ELF-1 (cell line): ENCODE results near the gene VPS16.
A peak's percentile ranks its signal among the peaks of the same experiment; 100 is the strongest.
"Not testable (repeated sequence)": the region's sequence is repeated elsewhere in the genome, so short reads cannot be mapped to it uniquely, and the experiment has no call there.

Experiments used
- DNase-seq: peaks from one replicate; pipeline ENCODE4 v3.0.0-alpha.2; 2016; ENCODE audit warnings: low read depth, low spot score

Gene VPS16

DNA sequence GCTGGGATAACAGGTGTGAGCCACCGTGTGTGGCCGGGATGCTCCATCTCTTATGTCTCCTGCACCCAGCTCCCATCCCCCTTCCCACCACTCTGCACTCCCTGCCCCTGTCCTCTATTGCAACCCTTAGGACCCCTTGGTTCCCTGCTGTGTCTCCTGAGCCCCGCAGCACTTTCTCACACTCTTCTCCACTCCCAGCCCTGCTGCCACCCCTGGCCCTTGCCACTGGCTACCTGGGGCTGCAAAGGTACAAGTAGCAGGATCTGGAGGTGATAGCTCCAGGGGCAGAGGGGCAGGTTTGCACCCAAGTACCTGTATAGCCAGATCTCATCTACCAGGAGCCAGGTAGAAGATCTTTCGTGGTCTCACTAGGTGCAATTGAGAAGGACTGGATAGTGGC is 33.5 kb upstream of the VPS16 start:
- no peak for DNase-seq

DNA sequence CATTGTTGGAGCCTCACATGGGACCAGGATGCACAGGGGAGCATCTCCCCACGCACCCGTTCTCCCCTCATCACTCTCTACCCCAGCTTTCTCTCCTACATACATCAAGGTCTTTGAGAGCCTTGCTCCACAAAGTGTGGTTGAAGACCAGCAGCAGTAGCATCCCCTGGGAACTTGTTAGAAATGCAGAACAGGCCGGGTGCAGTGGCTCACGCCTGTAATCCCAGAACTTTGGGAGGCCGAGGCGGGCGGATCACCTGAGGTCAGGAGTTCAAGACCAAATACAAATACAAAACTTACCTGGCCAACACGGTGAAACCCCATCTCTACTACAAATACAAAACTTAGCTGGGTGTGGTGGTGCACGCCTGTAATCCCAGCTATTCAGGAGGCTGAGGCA is 32.6 kb upstream of the VPS16 start:
- not testable (repeated sequence) for DNase-seq

DNA sequence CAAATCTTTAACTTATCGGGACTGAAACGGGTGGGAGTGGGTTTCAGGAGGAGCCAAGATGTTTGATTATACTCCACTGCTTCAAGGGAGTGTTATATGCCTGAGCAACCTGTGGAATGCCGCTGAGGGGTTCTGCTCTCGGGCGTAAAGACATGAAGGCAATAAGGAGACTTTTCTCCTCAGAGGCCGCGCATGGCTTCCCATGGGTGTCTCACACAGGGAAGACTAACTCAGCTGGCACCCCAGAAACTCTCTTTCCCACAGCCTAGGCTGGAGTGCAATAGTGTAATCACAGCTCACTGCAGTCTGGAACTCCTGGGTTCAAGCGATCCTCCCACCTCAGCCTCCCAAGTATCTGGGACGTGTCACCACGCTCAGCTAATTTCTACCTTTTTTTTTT is 30.9 kb upstream of the VPS16 start:
- no peak for DNase-seq

DNA sequence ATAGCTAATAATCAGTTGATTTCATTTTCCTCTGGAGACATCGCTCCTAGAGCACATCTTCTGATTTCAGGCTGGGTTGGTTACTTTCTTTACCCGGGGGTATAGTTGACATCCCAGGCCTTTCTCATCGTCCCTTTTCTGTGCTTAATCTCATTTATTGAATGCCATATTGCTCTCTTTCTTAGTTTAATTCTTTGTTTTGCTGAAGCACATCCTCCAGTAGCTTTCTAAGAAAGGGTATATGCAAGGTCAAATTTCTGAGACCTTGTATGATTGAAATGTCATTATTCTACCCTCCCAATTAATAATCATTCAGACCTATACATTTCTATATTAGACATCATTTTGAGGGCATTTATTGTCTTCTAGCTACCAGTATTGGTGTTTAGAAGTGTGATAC is 28.4 kb upstream of the VPS16 start:
- no peak for DNase-seq

DNA sequence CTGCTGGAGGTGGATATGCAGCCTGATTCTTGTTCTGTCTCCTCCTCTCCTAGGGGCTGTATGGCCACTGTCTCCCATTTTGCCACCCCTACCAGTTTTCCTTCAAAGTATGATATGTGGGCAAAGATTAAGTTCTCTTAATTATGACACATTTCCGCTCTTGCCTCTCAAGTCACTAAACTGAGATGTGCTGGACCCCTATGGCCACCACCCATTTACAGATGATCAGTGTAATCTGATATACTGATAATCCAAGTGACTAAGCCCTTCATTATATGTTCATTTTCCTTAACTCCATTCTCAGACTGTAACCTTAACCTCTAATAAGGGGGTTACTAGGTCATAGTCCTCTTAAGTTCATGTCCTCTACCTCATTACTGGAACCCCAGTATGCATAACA is 26.5 kb upstream of the VPS16 start:
- DNase-seq: no peak

DNA sequence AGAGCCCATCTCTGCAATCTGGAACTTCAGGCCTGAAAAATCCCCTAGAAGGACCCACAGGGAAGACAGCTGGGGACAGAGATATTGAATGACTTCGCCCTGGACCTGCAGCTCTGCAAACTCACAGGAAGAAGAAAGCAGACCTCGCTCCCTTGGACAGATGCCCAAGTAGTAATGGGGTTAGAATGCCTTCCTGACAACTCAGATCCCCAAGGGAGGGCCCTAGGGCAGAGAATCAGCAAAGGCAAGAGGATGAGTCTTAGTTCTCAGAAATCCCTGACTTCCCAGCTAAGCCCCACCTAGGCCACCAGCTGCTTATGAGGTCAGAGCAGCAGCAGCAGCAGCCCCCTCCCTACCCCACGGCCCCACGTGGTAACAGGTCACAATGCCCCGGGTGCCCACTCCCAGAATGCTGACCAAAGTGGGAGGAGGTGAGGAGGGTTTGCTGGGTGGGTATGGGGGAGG is 25.9 kb upstream of the VPS16 start, which contains the start of gene C20orf141:
Gene C20orf141, plus strand, starts transcription at position 401 of the 465 bp plus-strand sequence. CDS start 198 bp downstream, outside the sequence.
- peak; percentile 59 for DNase-seq

DNA sequence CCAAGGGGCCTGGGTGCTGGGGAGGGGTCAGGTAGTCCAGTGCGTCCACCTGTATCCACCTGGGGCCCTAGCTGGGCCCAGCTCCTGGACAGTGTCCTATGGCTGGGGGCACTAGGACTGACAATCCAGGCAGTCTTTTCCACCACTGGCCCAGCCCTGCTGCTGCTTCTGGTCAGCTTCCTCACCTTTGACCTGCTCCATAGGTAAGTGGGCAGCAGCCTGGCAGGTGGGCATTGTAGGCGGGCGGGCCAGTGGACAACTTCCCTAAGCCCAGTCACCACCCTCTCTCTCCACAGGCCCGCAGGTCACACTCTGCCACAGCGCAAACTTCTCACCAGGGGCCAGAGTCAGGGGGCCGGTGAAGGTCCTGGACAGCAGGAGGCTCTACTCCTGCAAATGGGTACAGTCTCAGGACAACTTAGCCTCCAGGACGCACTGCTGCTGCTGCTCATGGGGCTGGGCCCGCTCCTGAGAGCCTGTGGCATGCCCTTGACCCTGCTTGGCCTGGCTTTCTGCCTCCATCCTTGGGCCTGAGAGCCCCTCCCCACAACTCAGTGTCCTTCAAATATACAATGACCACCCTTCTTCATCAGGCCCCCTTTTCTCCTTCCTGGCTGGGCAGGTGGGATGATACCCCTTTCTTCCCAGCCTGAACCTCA is 25.2 kb upstream of the VPS16 start:
- DNase-seq: no peak

DNA sequence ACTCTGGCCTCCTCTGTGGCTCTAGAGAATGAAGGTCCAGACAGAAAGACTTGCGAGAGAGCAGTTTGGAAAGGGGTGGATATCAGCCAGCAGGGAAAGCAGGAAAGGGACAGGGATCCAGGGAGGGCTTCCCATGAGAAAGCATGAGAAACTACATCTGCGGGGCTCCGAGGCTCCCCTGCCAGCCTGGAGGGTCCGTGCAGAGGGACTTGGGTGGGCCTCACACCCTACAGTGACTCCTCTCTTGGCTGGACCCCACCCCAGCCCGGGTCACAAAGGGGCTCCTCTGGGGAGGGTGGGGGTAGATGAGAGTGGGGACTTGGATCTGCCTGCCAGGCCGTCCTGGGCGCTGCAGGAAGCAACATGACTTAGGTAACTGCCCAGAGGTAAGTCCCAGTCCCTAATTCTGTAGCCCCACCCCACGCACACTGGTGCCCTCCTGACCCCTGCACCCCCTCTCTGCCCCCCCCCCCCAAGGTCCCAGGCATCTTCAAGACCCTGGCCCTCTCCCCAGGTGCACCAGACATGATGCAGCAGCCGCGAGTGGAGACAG is 24.4 kb upstream of the VPS16 start, which contains the start of gene TMEM239:
Gene TMEM239, plus strand, starts transcription at position 335 of the 553 bp plus-strand sequence. Its CDS starts 191 bp downstream, at position 526.
- no peak for DNase-seq

DNA sequence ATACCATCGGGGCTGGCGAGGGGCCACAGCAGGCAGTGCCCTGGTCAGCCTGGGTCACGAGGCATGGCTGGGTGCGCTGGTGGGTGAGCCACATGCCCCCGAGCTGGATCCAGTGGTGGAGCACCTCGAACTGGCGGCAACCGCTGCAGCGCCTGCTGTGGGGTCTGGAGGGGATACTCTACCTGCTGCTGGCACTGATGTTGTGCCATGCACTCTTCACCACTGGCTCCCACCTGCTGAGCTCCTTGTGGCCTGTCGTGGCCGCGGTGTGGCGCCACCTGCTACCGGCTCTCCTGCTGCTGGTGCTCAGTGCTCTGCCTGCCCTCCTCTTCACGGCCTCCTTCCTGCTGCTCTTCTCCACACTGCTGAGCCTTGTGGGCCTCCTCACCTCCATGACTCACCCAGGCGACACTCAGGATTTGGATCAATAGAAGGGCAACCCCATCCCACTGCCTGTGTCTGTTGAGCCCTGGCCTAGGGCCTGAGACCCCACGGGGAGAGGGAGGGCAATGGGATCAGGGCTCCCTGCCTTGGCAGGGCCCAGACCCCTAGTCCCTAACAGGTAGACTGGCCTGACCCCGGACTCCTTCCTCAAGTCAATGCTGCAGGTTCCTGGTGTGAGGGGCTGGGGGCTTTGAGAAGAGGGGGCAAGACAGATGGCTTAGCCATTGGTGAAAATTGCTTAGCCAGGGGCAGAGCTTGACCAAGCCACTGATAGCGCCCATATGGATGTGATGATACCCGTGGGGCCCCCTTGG is 23.8 kb upstream of the VPS16 start:
- peak; percentile 46 for DNase-seq

DNA sequence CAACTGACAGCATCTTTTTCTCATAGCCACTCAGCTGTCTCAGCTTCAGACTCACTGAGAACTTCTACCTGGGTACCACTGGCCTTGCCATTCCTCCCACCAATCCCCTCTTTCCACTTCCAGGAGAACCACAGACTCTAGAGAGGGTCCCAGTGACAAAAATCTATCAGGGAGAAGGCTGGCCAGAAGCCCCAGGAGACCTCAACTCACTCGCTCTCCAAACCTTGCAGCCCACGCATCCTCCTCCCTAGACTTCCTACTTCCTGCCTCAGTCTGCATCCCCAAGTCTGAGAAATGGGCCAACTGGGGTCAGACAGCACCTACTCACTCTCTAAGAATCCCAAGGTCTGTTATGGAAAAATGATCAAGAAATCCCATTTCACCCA is 23.2 kb upstream of the VPS16 start:
- DNase-seq: no peak

DNA sequence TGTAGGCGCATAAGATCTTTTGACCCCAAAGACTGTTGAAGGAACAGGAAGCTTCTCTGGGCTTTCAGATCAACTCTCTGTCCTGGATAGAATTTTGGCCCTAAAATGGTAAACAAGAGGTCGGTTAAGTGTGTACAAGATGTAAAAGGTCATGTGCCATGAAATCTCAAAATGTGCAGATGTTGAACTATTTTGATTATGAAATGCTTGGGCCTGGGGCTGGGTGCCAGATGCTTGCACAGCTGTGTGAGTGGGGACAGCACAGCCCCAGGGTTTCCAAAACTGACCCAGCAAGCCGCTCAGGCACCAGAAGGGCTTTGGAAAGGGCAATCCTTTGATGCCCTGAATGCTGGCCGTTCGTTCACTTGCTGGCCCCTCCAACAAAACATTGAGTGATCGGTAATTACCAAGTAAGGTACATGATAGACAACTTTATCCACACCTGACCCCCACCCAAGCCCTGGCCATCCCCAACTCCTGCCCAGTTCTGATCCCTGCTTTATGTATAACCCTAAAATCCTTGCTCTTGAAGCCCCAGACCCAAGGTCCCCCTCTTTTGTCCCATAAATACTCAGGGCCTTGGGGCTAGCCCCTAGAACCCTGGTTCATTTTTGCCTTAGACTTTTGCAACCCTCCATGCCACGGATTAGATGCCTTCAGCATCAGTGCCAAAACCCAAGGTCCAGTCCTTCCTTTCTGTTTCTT is 22.5 kb upstream of the VPS16 start:
- no peak for DNase-seq

DNA sequence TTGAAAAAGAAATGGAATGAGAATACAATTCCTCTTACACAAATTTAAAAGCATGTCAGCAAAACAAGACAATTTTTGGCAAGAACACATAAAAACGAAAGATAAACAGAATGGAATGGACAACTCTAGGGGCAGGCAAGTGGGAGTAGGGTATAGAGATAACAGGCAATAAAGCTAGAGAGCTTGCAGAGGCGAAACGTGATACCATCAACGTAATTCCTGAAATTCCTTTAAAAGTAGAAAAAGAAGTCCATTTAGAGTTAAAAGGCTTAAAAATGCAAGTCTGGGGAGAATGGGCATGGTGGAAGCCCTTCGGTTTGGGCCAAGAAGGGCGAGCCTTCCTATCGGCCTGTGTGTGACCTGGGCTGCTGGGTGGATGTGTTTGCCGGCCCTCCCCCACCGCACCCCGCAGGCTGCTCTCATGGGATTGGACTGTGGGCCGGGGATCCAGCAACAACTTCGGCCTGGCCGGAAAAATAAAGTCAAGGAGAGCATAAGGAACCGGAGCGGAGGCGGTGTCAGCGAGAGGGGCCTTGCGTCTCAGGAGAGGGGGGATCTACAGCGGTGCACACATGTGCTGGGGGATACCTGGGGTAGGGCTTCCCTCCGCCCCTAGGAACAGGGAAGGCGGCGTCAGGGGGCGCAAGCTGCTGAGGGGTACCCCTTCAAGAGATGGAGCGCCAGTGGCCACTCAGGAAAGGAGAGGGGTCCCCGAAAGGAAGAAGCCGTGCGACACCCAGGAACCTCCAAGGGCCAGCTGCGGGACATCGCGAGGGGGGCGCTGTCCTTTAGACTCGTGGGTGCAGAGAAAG is 20.3 kb upstream of the VPS16 start:
- DNase-seq: peak; percentile 82

DNA sequence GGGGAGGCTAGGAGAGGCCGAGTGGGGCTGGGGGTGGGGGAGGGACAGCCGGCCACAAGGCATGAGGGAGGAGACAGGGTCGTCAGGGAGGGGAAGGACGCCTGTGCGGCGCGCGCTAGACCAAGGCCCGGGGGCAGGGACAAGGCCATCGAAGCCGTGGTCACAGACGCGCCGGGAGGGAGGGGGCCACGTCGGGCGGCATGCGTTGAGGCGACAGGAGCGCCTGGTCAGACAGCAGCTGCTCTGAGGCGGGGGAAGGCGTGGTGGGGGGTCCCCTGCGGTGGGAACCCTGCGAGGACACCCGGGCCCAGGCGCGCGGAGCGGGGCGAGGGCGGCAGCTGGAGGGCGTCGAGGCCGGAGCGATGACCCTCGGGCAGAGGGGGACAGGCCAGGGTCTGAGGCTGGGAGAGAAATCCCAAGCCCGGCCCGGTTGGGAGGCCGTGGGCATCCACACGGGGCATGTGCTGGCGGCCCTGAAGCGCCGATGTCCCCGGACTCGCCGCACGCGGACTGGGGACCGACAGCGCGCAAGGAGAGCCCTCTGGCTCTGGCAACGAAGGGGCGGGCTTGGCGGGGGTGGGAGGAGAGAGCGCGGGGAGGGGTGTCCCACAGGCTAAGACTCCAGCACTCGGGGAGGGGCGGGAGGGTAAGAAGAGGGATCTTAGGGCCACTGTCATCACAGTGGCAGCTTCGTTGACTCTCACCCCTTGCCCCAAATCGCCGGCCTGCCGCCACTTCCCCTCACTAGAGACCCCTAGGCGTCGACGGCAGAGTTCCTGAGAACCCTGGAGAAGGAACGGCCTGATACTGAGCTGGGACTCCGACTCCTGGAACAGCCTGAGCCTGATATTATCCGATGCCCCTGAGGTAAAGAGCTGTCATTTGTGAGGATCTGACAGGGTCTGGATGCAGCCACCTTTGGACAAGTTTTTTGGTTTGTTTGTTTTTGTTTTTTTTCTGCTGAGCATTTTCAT is 19.4 kb upstream of the VPS16 start:
- DNase-seq: peak; percentile 58

DNA sequence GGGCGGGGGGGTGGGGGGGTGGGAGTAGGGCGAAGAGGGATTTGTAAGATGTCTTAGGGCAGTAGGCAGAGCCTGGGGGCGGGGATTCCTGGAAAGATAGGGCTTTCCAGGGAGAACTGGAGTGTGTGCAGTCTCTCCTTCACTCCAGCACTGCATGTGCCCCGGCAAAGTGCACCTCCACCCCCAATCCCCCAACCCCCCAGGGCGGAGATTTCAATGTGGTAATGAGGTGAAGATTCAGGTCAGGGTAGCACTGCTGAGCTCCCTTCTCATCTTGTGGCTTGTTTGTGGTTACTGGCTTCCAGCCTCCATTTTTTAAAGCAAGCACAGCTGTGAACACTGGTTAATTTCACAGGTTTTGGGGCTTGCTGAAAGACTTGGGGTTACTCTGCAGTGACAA is 18.5 kb upstream of the VPS16 start:
- peak; percentile 27 for DNase-seq

DNA sequence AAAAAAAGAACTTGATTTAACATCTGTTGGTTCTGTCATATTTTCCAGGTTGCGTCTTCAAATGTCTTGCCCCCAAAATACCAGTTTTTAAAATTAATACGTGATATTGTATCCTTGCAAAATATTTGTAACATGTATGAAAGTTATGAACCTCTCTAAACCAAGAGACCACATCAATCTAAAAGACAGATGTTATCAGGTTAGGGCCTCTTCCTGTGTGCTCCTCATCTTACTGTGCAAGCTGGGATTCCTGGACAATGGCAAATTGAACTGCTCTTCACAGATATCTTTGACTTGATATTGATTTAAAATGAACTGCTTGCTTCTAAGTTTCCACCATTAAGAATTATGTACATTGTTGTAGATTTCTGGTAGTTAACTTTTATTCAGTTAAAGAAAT is 14.8 kb upstream of the VPS16 start:
- no peak for DNase-seq

DNA sequence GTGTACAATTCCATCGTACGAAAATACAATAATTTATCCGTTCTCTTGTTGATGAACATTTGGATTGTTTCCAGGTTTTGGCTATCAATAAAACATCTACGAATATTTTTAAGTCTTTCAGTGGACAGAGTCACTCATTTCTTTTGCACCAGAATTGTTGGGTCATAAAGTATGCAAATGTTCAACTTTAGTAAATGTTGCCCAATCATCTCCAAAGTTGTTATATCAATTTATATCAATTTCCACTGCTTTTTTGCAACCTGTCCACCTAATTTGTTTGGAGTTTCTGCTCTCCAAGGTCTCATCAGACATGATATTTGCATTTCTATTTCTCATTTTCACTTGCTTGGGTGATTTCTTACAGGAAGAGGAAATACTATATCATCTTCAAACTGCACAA is 13.9 kb upstream of the VPS16 start:
- no peak for DNase-seq

DNA sequence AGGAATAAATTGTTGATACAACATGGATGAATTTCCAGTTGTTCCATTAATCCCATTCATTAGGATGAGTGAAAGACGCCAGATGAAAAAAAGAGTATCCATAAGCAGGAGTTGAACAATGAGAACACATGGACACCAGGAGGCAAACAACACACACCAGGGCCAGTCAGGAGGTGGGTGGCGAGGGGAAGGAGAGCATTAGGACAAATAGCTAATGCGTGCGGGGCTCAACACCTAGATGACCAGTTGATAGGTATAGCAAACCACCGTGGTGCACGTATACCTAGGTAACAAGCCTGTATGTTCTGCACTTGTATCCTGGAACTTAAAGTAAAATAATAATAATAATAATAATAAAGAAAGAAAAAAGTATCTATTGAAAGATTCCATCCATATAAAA is 11.2 kb upstream of the VPS16 start:
- DNase-seq: no peak

DNA sequence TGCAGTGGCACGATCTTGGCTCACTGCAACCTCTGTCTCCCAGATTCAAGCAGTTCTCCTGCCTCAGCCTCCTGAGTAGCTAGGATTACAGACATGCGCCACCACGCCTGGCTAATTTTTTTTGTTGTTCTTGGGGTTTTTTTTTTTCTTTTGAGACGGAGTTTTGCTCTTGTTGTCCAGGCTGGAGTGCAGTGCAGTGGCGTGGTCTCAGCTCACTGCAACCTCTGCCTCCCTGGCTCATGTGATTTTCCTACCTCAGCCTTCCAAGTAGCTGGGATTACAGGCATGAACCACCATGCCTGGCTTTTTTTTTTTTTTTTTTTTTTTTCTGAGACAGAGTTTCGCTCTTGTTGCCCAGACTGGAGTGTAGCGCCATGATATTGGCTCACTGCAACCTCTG is 9.3 kb upstream of the VPS16 start:
- DNase-seq: not testable (repeated sequence)

DNA sequence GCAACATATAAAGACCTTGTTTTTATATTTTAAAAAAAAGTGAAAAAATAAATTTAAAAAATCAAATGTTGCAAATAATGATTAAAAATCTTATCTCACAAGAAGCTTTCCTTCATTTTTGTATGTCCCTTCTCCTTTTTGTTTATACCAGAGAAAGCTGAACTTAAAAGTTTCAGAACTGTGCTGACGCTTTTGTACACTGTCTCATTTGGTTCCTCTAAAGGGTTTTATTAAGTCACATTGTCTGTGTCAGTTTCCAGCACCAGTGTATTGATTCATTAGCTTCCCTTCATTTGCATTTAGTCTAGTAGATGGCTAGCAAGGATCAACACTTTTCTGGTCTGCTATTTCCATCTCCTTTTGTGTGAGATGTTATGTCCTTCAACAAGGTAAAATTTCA is 6.8 kb upstream of the VPS16 start:
- DNase-seq: no peak
